Bronchial epithelial cell (primary cell): ENCODE measurements around the gene CGB8. TPM values are rescaled to one million over a fixed set of nuclear protein-coding genes. Genes with fewer than 3 reads are reported as not detected.

ENCODE experiments used
- DNase-seq: peaks from one replicate; pipeline ENCODE4 v3.0.0-alpha.2; 2010; ENCODE audit warnings: low read depth
- FAIRE-seq: peaks from 2 replicates; lab custom pipeline; 2011; peaks lifted over from hg19 to GRCh38; lab: Jason Lieb, UNC
- H3K27me3 ChIP-seq: 2 replicates; pipeline ENCODE4 v1.5.1; 2011; ENCODE audit warnings: low read length; ENCODE audit not compliant: control insufficient read depth, insufficient read depth
- H3K36me3 ChIP-seq: 2 replicates; pipeline ENCODE4 v1.5.1; 2011; ENCODE audit warnings: low read length; ENCODE audit not compliant: control insufficient read depth, insufficient read depth
- H3K4me3 ChIP-seq: 2 replicates; pipeline ENCODE4 v1.5.1; 2011; ENCODE audit warnings: mild to moderate bottlenecking, low read depth, low read length, control low read depth
- total RNA-seq: library from RNA; depleted of rRNA; stranded (reverse); fragments of >200 nt; gene quantifications from 2 replicates; pipeline ENCODE4 v1.2.1, GENCODE V29; 2014
- TF ChIP-seq, protein P1 (sequence below): IDR thresholded peaks from 2 replicates; pipeline ENCODE4 v1.5.1; 2011; ENCODE audit warnings: mild to moderate bottlenecking, moderate library complexity, low read length, control low read depth, inconsistent platforms; ENCODE audit not compliant: insufficient read depth, severe bottlenecking

The CGB8 gene
- total RNA-seq, 1 donor from 2014 or later: not detected

- no peak for DNase-seq
- peaks cover 5% of the 10 kb centered on the region for H3K36me3 ChIP-seq
- no peaks in the 10 kb centered on the region for H3K27me3 ChIP-seq
- no peak for FAIRE-seq
- TF ChIP-seq, protein P1, sequence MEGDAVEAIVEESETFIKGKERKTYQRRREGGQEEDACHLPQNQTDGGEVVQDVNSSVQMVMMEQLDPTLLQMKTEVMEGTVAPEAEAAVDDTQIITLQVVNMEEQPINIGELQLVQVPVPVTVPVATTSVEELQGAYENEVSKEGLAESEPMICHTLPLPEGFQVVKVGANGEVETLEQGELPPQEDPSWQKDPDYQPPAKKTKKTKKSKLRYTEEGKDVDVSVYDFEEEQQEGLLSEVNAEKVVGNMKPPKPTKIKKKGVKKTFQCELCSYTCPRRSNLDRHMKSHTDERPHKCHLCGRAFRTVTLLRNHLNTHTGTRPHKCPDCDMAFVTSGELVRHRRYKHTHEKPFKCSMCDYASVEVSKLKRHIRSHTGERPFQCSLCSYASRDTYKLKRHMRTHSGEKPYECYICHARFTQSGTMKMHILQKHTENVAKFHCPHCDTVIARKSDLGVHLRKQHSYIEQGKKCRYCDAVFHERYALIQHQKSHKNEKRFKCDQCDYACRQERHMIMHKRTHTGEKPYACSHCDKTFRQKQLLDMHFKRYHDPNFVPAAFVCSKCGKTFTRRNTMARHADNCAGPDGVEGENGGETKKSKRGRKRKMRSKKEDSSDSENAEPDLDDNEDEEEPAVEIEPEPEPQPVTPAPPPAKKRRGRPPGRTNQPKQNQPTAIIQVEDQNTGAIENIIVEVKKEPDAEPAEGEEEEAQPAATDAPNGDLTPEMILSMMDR: no peak
- H3K4me3 ChIP-seq: peak within 1 kb of the TSS; percentile 36
Observed at GRCh38 chr19:49017041-49017665, 31.8 kb downstream of the CGB8 start, which contains the start of gene LHB. Gene LHB (minus strand): TSS chr19:49017091. CDS start chr19:49017081, 10 bp downstream.

DNA sequence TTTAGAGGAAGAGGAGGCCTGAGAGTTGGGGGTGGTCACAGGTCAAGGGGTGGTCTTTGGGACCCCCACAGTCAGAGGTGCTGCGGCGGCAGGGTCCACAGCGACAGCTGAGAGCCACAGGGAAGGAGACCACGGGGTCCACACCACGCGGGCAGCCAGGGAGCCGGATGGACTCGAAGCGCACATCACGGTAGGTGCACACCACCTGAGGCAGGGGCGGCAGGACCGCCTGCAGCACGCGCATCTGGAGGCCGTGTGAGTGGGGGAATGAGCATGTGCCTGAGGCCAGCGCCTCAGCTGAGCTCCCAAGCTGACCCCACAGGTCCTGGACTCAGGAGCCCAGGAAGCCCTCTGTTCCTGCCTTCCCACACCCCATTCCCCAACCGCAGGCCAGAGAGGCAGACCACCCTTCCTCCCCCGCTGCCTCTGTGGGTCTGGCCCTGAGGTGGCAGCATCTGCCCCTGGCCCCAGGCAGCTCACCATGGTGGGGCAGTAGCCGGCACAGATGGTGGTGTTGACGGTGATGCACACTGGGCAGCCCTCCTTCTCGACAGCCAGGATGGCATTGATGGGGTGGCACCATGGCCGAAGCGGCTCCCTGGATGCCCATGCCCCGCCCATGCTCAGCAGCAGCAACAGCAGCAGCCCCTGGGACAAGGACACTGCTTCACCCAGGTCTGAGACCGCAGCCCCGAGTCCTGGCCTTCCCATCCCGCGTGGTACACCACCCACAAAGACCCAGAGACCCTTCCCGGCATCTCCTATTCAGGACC is 32.7 kb downstream of the CGB8 start:
- no peaks in the 10 kb centered on the region for H3K27me3 ChIP-seq
- DNase-seq: no peak
- peaks cover 8% of the 10 kb centered on the region for H3K36me3 ChIP-seq
- no peak for FAIRE-seq
- TF ChIP-seq, protein P1: no peak
- no peak overlapping the region for H3K4me3 ChIP-seq

- H3K4me3 ChIP-seq: no peak overlapping the region
- FAIRE-seq: no peak
- TF ChIP-seq, protein P1: no peak
- H3K36me3 ChIP-seq: peaks cover 13% of the 10 kb centered on the region
- no peak for DNase-seq
- H3K27me3 ChIP-seq: no peaks in the 10 kb centered on the region
Observed at GRCh38 chr19:49014870-49015255, 34.0 kb downstream of the CGB8 start.

- Histone ChIP-seq H3K4me3 (no peak overlapping the region), H3K27me3 (no peaks in the 10 kb centered on the region), H3K36me3 (peaks cover 17% of the 10 kb centered on the region)
- DNase-seq: no peak
- TF ChIP-seq, protein P1: no peak
- FAIRE-seq: no peak
Observed at GRCh38 chr19:49014123-49014869, 34.6 kb downstream of the CGB8 start.

- Histone ChIP-seq H3K4me3 (no peak overlapping the region), H3K27me3 (no peaks in the 10 kb centered on the region), H3K36me3 (peaks cover 23% of the 10 kb centered on the region)
- TF ChIP-seq, protein P1: no peak
- DNase-seq (no peak), FAIRE-seq (no peak)
Observed at GRCh38 chr19:49011194-49011593, 37.7 kb downstream of the CGB8 start.
